H9 (cell line): ENCODE data around the gene ZG16. TPM values are rescaled to one million over a fixed set of nuclear protein-coding genes. Genes with fewer than 3 reads are reported as not detected.

Experiments
- DNase-seq: peaks from one replicate; pipeline ENCODE4 v3.0.0-alpha.2; 2017
- H2AFZ ChIP-seq: one replicate; pipeline ENCODE4 v1.6.1; 2013; ENCODE audit warnings: mild to moderate bottlenecking, low read length, control low read depth, moderate library complexity
- H2AK5ac ChIP-seq: 2 replicates; pipeline ENCODE4 v1.6.1; 2013; ENCODE audit warnings: low read length, control low read depth, mixed read lengths; ENCODE audit not compliant: insufficient read length
- H2BK120ac ChIP-seq: one replicate; pipeline ENCODE4 v1.6.1; 2013; ENCODE audit warnings: low read depth, mild to moderate bottlenecking, low read length, control low read depth, inconsistent platforms; ENCODE audit not compliant: poor library complexity, severe bottlenecking
- H2BK12ac ChIP-seq: 2 replicates; pipeline ENCODE4 v1.6.1; 2013; ENCODE audit warnings: low read length, control low read depth, mixed read lengths, low read depth; ENCODE audit not compliant: insufficient read length
- H2BK15ac ChIP-seq: 2 replicates; pipeline ENCODE4 v1.6.1; 2013; ENCODE audit warnings: low read depth, low read length, control low read depth
- H2BK20ac ChIP-seq: one replicate; pipeline ENCODE4 v1.6.1; 2013; ENCODE audit warnings: low read depth, mild to moderate bottlenecking, low read length, control low read depth, inconsistent platforms; ENCODE audit not compliant: poor library complexity, severe bottlenecking
- H2BK5ac ChIP-seq: 2 replicates; pipeline ENCODE4 v1.6.1; 2013; ENCODE audit warnings: low read length, control low read depth, mixed read lengths; ENCODE audit not compliant: insufficient read length
- H3K14ac ChIP-seq: 2 replicates; pipeline ENCODE4 v1.6.1; 2013; ENCODE audit warnings: low read length, control low read depth; ENCODE audit not compliant: insufficient read depth
- H3K18ac ChIP-seq: 2 replicates; pipeline ENCODE4 v1.6.1; 2013; ENCODE audit warnings: low read depth, mild to moderate bottlenecking, mixed read lengths, low read length, control low read depth; ENCODE audit not compliant: insufficient read length
- H3K23ac ChIP-seq: 2 replicates; pipeline ENCODE4 v1.6.1; 2013; ENCODE audit warnings: low read length, control low read depth, mixed read lengths, low read depth; ENCODE audit not compliant: insufficient read length
- H3K23me2 ChIP-seq: 2 replicates; pipeline ENCODE4 v1.6.1; 2013; ENCODE audit warnings: low read depth, mild to moderate bottlenecking, mixed read lengths, low read length, control low read depth; ENCODE audit not compliant: insufficient read length, poor library complexity, severe bottlenecking
- H3K27ac ChIP-seq: 2 replicates; pipeline ENCODE4 v1.5.1; 2013; ENCODE audit warnings: low read length, control low read depth, mixed read lengths, low read depth; ENCODE audit not compliant: insufficient read length
- H3K27me3 ChIP-seq: 2 replicates; pipeline ENCODE4 v1.6.1; 2013; ENCODE audit warnings: low read length, control low read depth, inconsistent platforms; ENCODE audit not compliant: insufficient read depth
- H3K4ac ChIP-seq: 2 replicates; pipeline ENCODE4 v1.6.1; 2013; ENCODE audit warnings: low read depth, mild to moderate bottlenecking, control low read depth, inconsistent platforms, low read length, moderate library complexity
- H3K4me1 ChIP-seq: 2 replicates; pipeline ENCODE4 v1.6.1; 2013; ENCODE audit warnings: low read length, control low read depth, inconsistent platforms; ENCODE audit not compliant: insufficient read depth
- H3K4me2 ChIP-seq: 2 replicates; pipeline ENCODE4 v1.6.1; 2013; ENCODE audit warnings: low read length, control low read depth, mixed read lengths; ENCODE audit not compliant: insufficient read length, insufficient read depth
- H3K56ac ChIP-seq: 2 replicates; pipeline ENCODE4 v1.6.1; 2013; ENCODE audit warnings: low read depth, mild to moderate bottlenecking, mixed read lengths, low read length, control low read depth; ENCODE audit not compliant: insufficient read length
- H3K79me1 ChIP-seq: 2 replicates; pipeline ENCODE4 v1.6.1; 2013; ENCODE audit warnings: low read depth, mild to moderate bottlenecking, moderate library complexity, low read length, control low read depth, inconsistent platforms; ENCODE audit not compliant: insufficient read depth, poor library complexity, severe bottlenecking
- H3K79me2 ChIP-seq: 2 replicates; pipeline ENCODE4 v1.6.1; 2013; ENCODE audit warnings: low read length, control low read depth, inconsistent platforms; ENCODE audit not compliant: insufficient read depth
- H3K9ac ChIP-seq: 2 replicates; pipeline ENCODE4 v1.6.1; 2013; ENCODE audit warnings: low read length, control low read depth, mixed read lengths; ENCODE audit not compliant: insufficient read length; ENCODE audit errors: extremely low read depth
- H3K9me3 ChIP-seq: one replicate; pipeline ENCODE4 v1.6.1; 2013; ENCODE audit warnings: low read depth, low read length, inconsistent platforms; ENCODE audit not compliant: control insufficient read depth
- H3T11ph ChIP-seq: one replicate; pipeline ENCODE4 v1.6.1; 2013; ENCODE audit warnings: mild to moderate bottlenecking, low read length, control low read depth, inconsistent platforms
- H4K20me1 ChIP-seq: one replicate; pipeline ENCODE4 v1.6.1; 2013; ENCODE audit not compliant: control insufficient read depth, insufficient read length, insufficient read depth
- H4K5ac ChIP-seq: 2 replicates; pipeline ENCODE4 v1.6.1; 2013; ENCODE audit warnings: low read depth, mild to moderate bottlenecking, mixed read lengths, low read length, control low read depth; ENCODE audit not compliant: insufficient read length
- H4K8ac ChIP-seq: replicated peaks from 2 replicates; pipeline ENCODE4 v1.6.1; 2013; ENCODE audit warnings: low read length, control low read depth, mixed read lengths, low read depth; ENCODE audit not compliant: insufficient read length
- H4K91ac ChIP-seq: 2 replicates; pipeline ENCODE4 v1.6.1; 2013; ENCODE audit warnings: low read depth, mild to moderate bottlenecking, moderate library complexity, mixed read lengths, low read length, control low read depth; ENCODE audit not compliant: insufficient read length
- H3K27ac Mint-ChIP-seq, 3 experiments: 2 replicates in 2 of 3; 3 replicates in 1 of 3; pipeline ENCODE4 v1.8.0; 2020 to 2021; ENCODE audit warnings: mixed read lengths in 3 of 3, mild to moderate bottlenecking in 1 of 3, moderate library complexity in 1 of 3
- H3K27me3 Mint-ChIP-seq: 2 replicates; pipeline ENCODE4 v1.8.0; 2021; ENCODE audit warnings: low read depth, mild to moderate bottlenecking, moderate library complexity, mixed read lengths
- H3K36me3 Mint-ChIP-seq, 3 experiments: 2 replicates in 2 of 3; 3 replicates in 1 of 3; pipeline ENCODE4 v1.8.0; 2020 to 2021; ENCODE audit warnings: low read depth in 3 of 3, mixed read lengths in 3 of 3; ENCODE audit not compliant: insufficient read depth in 1 of 3
- H3K4me1 Mint-ChIP-seq, 2 experiments: 2 replicates each; pipeline ENCODE4 v1.8.0; 2020; ENCODE audit warnings: mixed read lengths in 2 of 2
- H3K4me3 Mint-ChIP-seq, 2 experiments: 2 replicates in 1 of 2; 3 replicates in 1 of 2; pipeline ENCODE4 v1.8.0; 2020 to 2021; ENCODE audit warnings: mild to moderate bottlenecking in 2 of 2, mixed read lengths in 2 of 2, moderate library complexity in 1 of 2
- H3K9me3 Mint-ChIP-seq, 2 experiments: 2 replicates in 1 of 2; 3 replicates in 1 of 2; pipeline ENCODE4 v1.8.0; 2020; ENCODE audit warnings: mild to moderate bottlenecking in 2 of 2, mixed read lengths in 2 of 2, moderate library complexity in 1 of 2
- CTCF ChIP-seq: fragments of 200-600 bp; sonication (generic); conservative IDR thresholded peaks from 3 replicates; pipeline ENCODE4 v1.8.0; 2021; ENCODE audit warnings: antibody characterized with exemption, mild to moderate bottlenecking
- WGBS: extraction: QIAGEN DNeasy Blood & Tissue Kit; methylation state at CpG from one replicate; pipeline ENCODE4 v1.1.7; 2013; ENCODE audit warnings: missing lambda C conversion rate, low lambda C conversion rate, mixed read lengths; ENCODE audit not compliant: insufficient read length; ENCODE audit errors: extremely low coverage; 5-methylcytosine and 5-hydroxymethylcytosine counted together
- total RNA-seq: library from RNA; stranded (reverse); gene quantifications from 2 replicates; pipeline ENCODE4 v1.2.1, GENCODE V29; 2021

The ZG16 gene
- total RNA-seq, 1 experiment from 2014 or later, result not detected

- no CpG with 5 or more reads among the region's 70 CpGs for WGBS
- H2BK120ac ChIP-seq, result no peak within 1 kb of the TSS
- H3K9ac ChIP-seq, result peak within 1 kb of the TSS; percentile 62
- TF ChIP-seq CTCF, result peak; percentile 98
- no peak within 1 kb of the TSS for H2AFZ ChIP-seq
- H3K9me3 Mint-ChIP-seq, result no peaks in the 10 kb centered on the region; a peak in 1 of 5 replicates
- no peak within 1 kb of the TSS for H4K8ac ChIP-seq
- no peak within 1 kb of the TSS for H4K5ac ChIP-seq
- H2AK5ac ChIP-seq, result no peak within 1 kb of the TSS
- peak within 1 kb of the TSS; percentile 92 for H3K18ac ChIP-seq
- H3K27me3 Mint-ChIP-seq, result no peaks in the 10 kb centered on the region; the same call in none of the 2 replicates
- no peaks in the 10 kb centered on the region for H3K9me3 ChIP-seq
- no peak within 1 kb of the TSS for H2BK5ac ChIP-seq
- no peaks in the 10 kb centered on the region for H3K27me3 ChIP-seq
- H4K20me1 ChIP-seq, result no peaks in the 10 kb centered on the region
- no peak within 1 kb of the TSS for H2BK15ac ChIP-seq
- no peak within 1 kb of the TSS for H4K91ac ChIP-seq
- peaks cover 54 to 63% of the 10 kb centered on the region in 2 experiments for H3K4me1 Mint-ChIP-seq
- peak within 1 kb of the TSS; percentile 6 for H3K27ac ChIP-seq
- no peak within 1 kb of the TSS for H3K23ac ChIP-seq
- H2BK12ac ChIP-seq, result no peak within 1 kb of the TSS
- no peak within 1 kb of the TSS for H3K4ac ChIP-seq
- H3K4me2 ChIP-seq, result peak within 1 kb of the TSS; percentile 59
- H3K4me1 ChIP-seq, result peaks cover 6% of the 10 kb centered on the region; the same call in 1 of the 2 replicates
- peak; percentile 99 for DNase-seq
- peak within 1 kb of the TSS; percentile 96 to 100 (median 97) for H3K27ac Mint-ChIP-seq
- no peaks in the 10 kb centered on the region; the same call in 1 of the 2 replicates for H3K79me2 ChIP-seq
- no peak within 1 kb of the TSS for H3K56ac ChIP-seq
- no peaks in the 10 kb centered on the region for H3K79me1 ChIP-seq
- no peak within 1 kb of the TSS for H3T11ph ChIP-seq
- peak within 1 kb of the TSS; percentile 93; the same call in 1 of the 2 replicates for H3K14ac ChIP-seq
- H3K36me3 Mint-ChIP-seq, result peaks cover 24 to 37% (median 35%) of the 10 kb centered on the region in 3 experiments
- peaks cover 35% of the 10 kb centered on the region for H3K23me2 ChIP-seq
- peak within 1 kb of the TSS; percentile 93 to 96 for H3K4me3 Mint-ChIP-seq
- no peak within 1 kb of the TSS for H2BK20ac ChIP-seq
Measured at GRCh38 chr16:29815793-29816693, 38.0 kb downstream of the ZG16 start, which contains the start of gene PAGR1. TSS of gene PAGR1 (plus strand) at chr16:29816152. CDS start at chr16:29816526, 374 bp downstream.
